HepG2 (cell line): ENCODE measurements around the gene PFN4. TPM values are rescaled to one million over a fixed set of nuclear protein-coding genes. Genes with fewer than 3 reads are reported as not detected.

ENCODE experiments used
- MYPOP ChIP-seq: sonication (generic); formaldehyde crosslinking; IDR thresholded peaks from 2 replicates; pipeline ENCODE4 v1.8.1; 2023; ENCODE audit warnings: mild to moderate bottlenecking, moderate library complexity, missing genetic modification reagents
- NCOA1 ChIP-seq: sonication (generic); formaldehyde crosslinking; IDR thresholded peaks from 2 replicates; pipeline ENCODE4 v1.9.0; 2021; ENCODE audit warnings: missing genetic modification reagents
- NFYC ChIP-seq: IDR thresholded peaks from 2 replicates; pipeline ENCODE4 v1.6.1; 2016; ENCODE audit warnings: missing genetic modification reagents, missing compliant biosample characterization
- PAWR ChIP-seq: sonication (generic); formaldehyde crosslinking; IDR thresholded peaks from 2 replicates; pipeline ENCODE4 v1.4.0; 2020; ENCODE audit warnings: missing genetic modification reagents, mild to moderate bottlenecking, borderline replicate concordance
- PITX1 ChIP-seq: sonication (generic); formaldehyde crosslinking; IDR thresholded peaks from 2 replicates; pipeline ENCODE4 v1.5.1; 2020; ENCODE audit warnings: mild to moderate bottlenecking, missing genetic modification reagents
- TCF12 ChIP-seq, 2 experiments: fragments of 450-650 bp in 1 of 2; sonication (generic) in 1 of 2; formaldehyde crosslinking in 1 of 2; IDR thresholded peaks; 2 replicates each; pipeline versions ENCODE4 v1.6.1 to v1.8.0; 2017 to 2022; ENCODE audit warnings: antibody characterized with exemption in 1 of 2, mild to moderate bottlenecking in 1 of 2, missing genetic modification reagents in 1 of 2, moderate library complexity in 1 of 2
- TFDP1 ChIP-seq: IDR thresholded peaks from 2 replicates; pipeline ENCODE4 v1.6.1; 2016; ENCODE audit warnings: missing compliant biosample characterization, missing genetic modification reagents, borderline replicate concordance
- THYN1 ChIP-seq: sonication (generic); formaldehyde crosslinking; IDR thresholded peaks from 2 replicates; pipeline ENCODE4 v1.8.1; 2023; ENCODE audit warnings: low read depth, mild to moderate bottlenecking, moderate library complexity, missing genetic modification reagents, borderline replicate concordance
- XBP1 ChIP-seq: sonication (generic); formaldehyde crosslinking; IDR thresholded peaks from 2 replicates; pipeline ENCODE4 v1.5.0; 2020; ENCODE audit warnings: missing genetic modification reagents
- ZNF205 ChIP-seq: IDR thresholded peaks from 2 replicates; pipeline ENCODE4 v1.6.1; 2018; ENCODE audit warnings: missing biosample characterization, missing genetic modification reagents
- ZNF232 ChIP-seq: sonication (generic); formaldehyde crosslinking; IDR thresholded peaks from 2 replicates; pipeline ENCODE4 v1.4.0; 2020; ENCODE audit warnings: missing genetic modification reagents, borderline replicate concordance
- ZNF280D ChIP-seq: sonication (generic); formaldehyde crosslinking; IDR thresholded peaks from 2 replicates; pipeline ENCODE4 v1.5.1; 2020; ENCODE audit warnings: mild to moderate bottlenecking, missing genetic modification reagents
- ZNF577 ChIP-seq: sonication (generic); formaldehyde crosslinking; IDR thresholded peaks from 2 replicates; pipeline ENCODE4 v1.4.0; 2020; ENCODE audit warnings: mild to moderate bottlenecking, low read depth, missing genetic modification reagents, borderline replicate concordance
- ZNF614 ChIP-seq: IDR thresholded peaks from 2 replicates; pipeline ENCODE4 v1.6.1; 2018; ENCODE audit warnings: missing biosample characterization, missing genetic modification reagents, inconsistent platforms, borderline replicate concordance
- ZNF616 ChIP-seq: sonication (generic); formaldehyde crosslinking; IDR thresholded peaks from 2 replicates; pipeline ENCODE4 v1.5.0; 2020; ENCODE audit warnings: low read depth, mild to moderate bottlenecking, missing genetic modification reagents
- ZNF775 ChIP-seq: sonication (generic); formaldehyde crosslinking; IDR thresholded peaks from 2 replicates; pipeline ENCODE4 v1.4.0; 2020; ENCODE audit warnings: missing genetic modification reagents, mild to moderate bottlenecking, moderate library complexity, borderline replicate concordance
- ZNF839 ChIP-seq: sonication (generic); formaldehyde crosslinking; IDR thresholded peaks from 2 replicates; pipeline ENCODE4 v1.4.0; 2020; ENCODE audit warnings: missing genetic modification reagents, mild to moderate bottlenecking, borderline replicate concordance
- ZXDC ChIP-seq: sonication (generic); formaldehyde crosslinking; IDR thresholded peaks from 2 replicates; pipeline ENCODE4 v1.5.0; 2020; ENCODE audit warnings: mild to moderate bottlenecking, missing genetic modification reagents
- polyA plus RNA-seq, 8 experiments: library from polyadenylated mRNA; depleted of rRNA in 3 of 8; stranded (reverse) in 7 of 8; unstranded in 1 of 8; fragments of >200 nt; fragmentation: Illumina TruSeq in 4 of 8; extraction: Trizol in 4 of 8; gene quantifications; 2 replicates each; pipeline versions ENCODE4 v1.2.1 to v1.2.3, GENCODE V29; 2011 to 2016; ENCODE audit warnings: low read depth in 4 of 8, missing spikeins in 1 of 8, mixed read lengths in 1 of 8; ENCODE audit not compliant: insufficient read depth in 1 of 8
- total RNA-seq, 5 experiments: library from RNA; depleted of rRNA; stranded (reverse); fragments of >200 nt; fragmentation: Illumina TruSeq; extraction: Trizol; gene quantifications; 2 replicates each; pipeline ENCODE4 v1.2.3, GENCODE V29; 2016; ENCODE audit warnings: low read depth in 1 of 5

PFN4 gene
- total and polyA plus RNA-seq, 2 of the 13 experiments (the other 11 are each of a cell fraction or from before 2014, with no cell fraction given), result 0.12 to 0.20 TPM

GRCh38 chr2:24084386-24085199 is 38.5 kb downstream of the PFN4 start, which contains the start of gene TP53I3 (continued):
- TF ChIP-seq MYPOP (CRISPR knock-in tag) (0 out of 2 replicates have a peak, but pooled peaks have one; percentile 58), THYN1 (peak; percentile 81; the same call in 1 of the 2 replicates), ZNF232 (peak; percentile 51; the same call in 1 of the 2 replicates), ZNF280D (CRISPR knock-in tag) (no peak; the same call in 1 of the 2 replicates), NCOA1 (CRISPR knock-in tag) (no peak), ZNF577 (CRISPR knock-in tag) (no peak), XBP1 (no peak), ZNF839 (CRISPR knock-in tag) (peak; percentile 86; the same call in 1 of the 2 replicates), ZNF616 (CRISPR knock-in tag) (no peak; the same call in 1 of the 2 replicates), ZXDC (CRISPR knock-in tag) (no peak), ZNF205 (peak; percentile 63), PAWR (CRISPR knock-in tag) (no peak), NFYC (CRISPR knock-in tag) (peak; percentile 29), TFDP1 (CRISPR knock-in tag) (peak; percentile 30; the same call in 1 of the 2 replicates), PITX1 (CRISPR knock-in tag) (peak; percentile 5; the same call in 1 of the 2 replicates), ZNF614 (CRISPR knock-in tag) (no peak; the same call in 1 of the 2 replicates), TCF12 (IDR thresholded peaks at IDR 0.05) (no peak), TCF12 (CRISPR knock-in tag; IDR thresholded peaks at IDR 0.05) (no peak), ZNF775 (CRISPR knock-in tag) (no peak)
